IMR-90 (cell line): ENCODE data around the gene SLC15A3. TPM values are rescaled to one million over a fixed set of nuclear protein-coding genes. Genes with fewer than 3 reads are reported as not detected.

ENCODE experiments used
- ATAC-seq: fragments of 200-7000 bp; cut with Tn5 transposase; 2 replicates; pipeline ENCODE4 v1.9.1; 2020; ENCODE audit warnings: low read depth, mild to moderate bottlenecking, moderate library complexity
- BruUV-seq: library from RNA; stranded (reverse); fragments of 400-500 nt; replicated peaks from 2 replicates; lab custom pipeline; 2021; lab: Mats Ljungman, UMichigan
- CTCF ChIA-PET: fragments of 300-600 bp; formaldehyde crosslinking; extraction: SDS; loops from one replicate; lab custom pipeline; 2021; ENCODE audit warnings: antibody characterized with exemption; lab: Yijun Ruan, JAX
- POLR2A ChIA-PET: fragments of 300-600 bp; sonication (Branson Sonifier 250); formaldehyde crosslinking; loops from one replicate; lab custom pipeline; 2022; ENCODE audit warnings: antibody characterized with exemption; ENCODE audit not compliant: unreplicated experiment; lab: Charles Lee
- DNase-seq: peaks from one replicate; pipeline ENCODE4 v3.0.0; 2013
- H2AFZ ChIP-seq: replicated peaks from 2 replicates; pipeline ENCODE3; 2013; ENCODE audit warnings: low read length, mild to moderate bottlenecking; ENCODE audit not compliant: poor library complexity
- H2AK5ac ChIP-seq: 2 replicates; pipeline ENCODE4 v1.6.1; 2013; ENCODE audit warnings: low read depth, low read length, inconsistent platforms
- H2AK9ac ChIP-seq: replicated peaks from 2 replicates; pipeline ENCODE3; 2013; ENCODE audit warnings: mild to moderate bottlenecking, low read depth, low read length, moderate library complexity; ENCODE audit not compliant: poor library complexity
- H2BK120ac ChIP-seq: 2 replicates; pipeline ENCODE4 v1.6.1; 2013; ENCODE audit warnings: low read depth, low read length, inconsistent platforms
- H2BK15ac ChIP-seq: 3 replicates; pipeline ENCODE4 v1.6.1; 2013; ENCODE audit warnings: low read depth, low read length, inconsistent platforms
- H2BK20ac ChIP-seq: 2 replicates; pipeline ENCODE4 v1.6.1; 2013; ENCODE audit warnings: low read depth, mild to moderate bottlenecking, inconsistent platforms, low read length, moderate library complexity
- H2BK5ac ChIP-seq: 2 replicates; pipeline ENCODE4 v1.6.1; 2013; ENCODE audit warnings: mild to moderate bottlenecking, low read depth, low read length, inconsistent platforms; ENCODE audit not compliant: poor library complexity, severe bottlenecking
- H3K14ac ChIP-seq: replicated peaks from 2 replicates; pipeline ENCODE4 v1.6.1; 2013; ENCODE audit warnings: low read depth, low read length, inconsistent platforms
- H3K18ac ChIP-seq: 2 replicates; pipeline ENCODE4 v1.6.1; 2013; ENCODE audit warnings: low read depth, low read length, control low read depth
- H3K23ac ChIP-seq: 2 replicates; pipeline ENCODE4 v1.6.1; 2013; ENCODE audit warnings: low read depth, low read length, inconsistent platforms
- H3K27ac ChIP-seq: 2 replicates; pipeline ENCODE4 v1.5.1; 2013; ENCODE audit warnings: mild to moderate bottlenecking, control low read depth, low read length; ENCODE audit not compliant: insufficient read depth
- H3K27me3 ChIP-seq: 2 replicates; pipeline ENCODE4 v1.6.1; 2013; ENCODE audit warnings: low read length; ENCODE audit not compliant: control insufficient read depth, insufficient read depth
- H3K36me3 ChIP-seq: 2 replicates; pipeline ENCODE4 v1.6.1; 2013; ENCODE audit warnings: low read length, mixed read lengths; ENCODE audit not compliant: control insufficient read depth, insufficient read depth
- H3K4ac ChIP-seq: 2 replicates; pipeline ENCODE4 v1.6.1; 2013; ENCODE audit warnings: low read depth, low read length, inconsistent platforms
- H3K4me1 ChIP-seq: 2 replicates; pipeline ENCODE4 v1.6.1; 2013; ENCODE audit warnings: low read length, mixed read lengths; ENCODE audit not compliant: control insufficient read depth, insufficient read depth
- H3K4me2 ChIP-seq: 2 replicates; pipeline ENCODE4 v1.6.1; 2013; ENCODE audit warnings: low read depth, mild to moderate bottlenecking, control low read depth, low read length, moderate library complexity
- H3K4me3 ChIP-seq: 2 replicates; pipeline ENCODE4 v1.5.1; 2013; ENCODE audit warnings: low read depth, mild to moderate bottlenecking, control low read depth, low read length, moderate library complexity; ENCODE audit not compliant: insufficient read depth
- H3K56ac ChIP-seq: 2 replicates; pipeline ENCODE4 v1.6.1; 2013; ENCODE audit warnings: low read length, inconsistent platforms; ENCODE audit not compliant: insufficient read depth; ENCODE audit errors: extremely low read depth
- H3K79me1 ChIP-seq, 2 experiments: 2 replicates each; pipeline ENCODE4 v1.6.1; 2013; ENCODE audit warnings: low read length in 2 of 2, inconsistent platforms in 1 of 2, low read depth in 1 of 2
- H3K9ac ChIP-seq: 2 replicates; pipeline ENCODE4 v1.6.1; 2013; ENCODE audit warnings: low read depth, low read length, control low read depth
- H3K9me1 ChIP-seq: 2 replicates; pipeline ENCODE4 v1.6.1; 2013; ENCODE audit warnings: low read length, inconsistent platforms; ENCODE audit not compliant: insufficient read depth
- H3K9me3 ChIP-seq: 2 replicates; pipeline ENCODE4 v1.6.1; 2013; ENCODE audit warnings: low read length; ENCODE audit not compliant: control insufficient read depth, insufficient read depth
- H4K20me1 ChIP-seq: 2 replicates; pipeline ENCODE4 v1.6.1; 2013; ENCODE audit warnings: low read length, inconsistent platforms; ENCODE audit not compliant: insufficient read depth
- H4K5ac ChIP-seq: 2 replicates; pipeline ENCODE4 v1.6.1; 2013; ENCODE audit warnings: mild to moderate bottlenecking, low read depth, low read length, control low read depth
- H4K8ac ChIP-seq, 2 experiments: 2 replicates each; pipeline ENCODE4 v1.6.1; 2013; ENCODE audit warnings: low read depth in 2 of 2, low read length in 2 of 2, control low read depth in 1 of 2, inconsistent platforms in 1 of 2
- H4K91ac ChIP-seq: 2 replicates; pipeline ENCODE4 v1.6.1; 2013; ENCODE audit warnings: low read depth, low read length, inconsistent platforms; ENCODE audit not compliant: insufficient read depth
- BHLHE40 ChIP-seq: fragments of 150-350 bp; IDR thresholded peaks from 2 replicates; pipeline ENCODE4 v1.6.1; 2016; ENCODE audit warnings: mild to moderate bottlenecking, low read depth, low read length
- CEBPB ChIP-seq: IDR thresholded peaks from 2 replicates; pipeline ENCODE4 v1.6.1; 2012; ENCODE audit warnings: low read depth, low read length, improper control_type of control experiment
- CHD1 ChIP-seq: IDR thresholded peaks from 2 replicates; pipeline ENCODE4 v1.6.1; 2012; ENCODE audit warnings: low read depth, low read length, improper control_type of control experiment
- FOS ChIP-seq: fragments of 150-350 bp; IDR thresholded peaks from 2 replicates; pipeline ENCODE4 v1.6.1; 2016; ENCODE audit warnings: low read depth, low read length
- MAFK ChIP-seq: IDR thresholded peaks from 2 replicates; pipeline ENCODE4 v1.6.1; 2012; ENCODE audit warnings: low read depth, low read length, improper control_type of control experiment
- MAZ ChIP-seq: IDR thresholded peaks from 2 replicates; pipeline ENCODE4 v1.6.1; 2012; ENCODE audit warnings: low read depth, mild to moderate bottlenecking, low read length, improper control_type of control experiment, moderate library complexity, borderline replicate concordance
- MXI1 ChIP-seq: IDR thresholded peaks from 2 replicates; pipeline ENCODE4 v1.6.1; 2012; ENCODE audit warnings: low read depth, mild to moderate bottlenecking, low read length, moderate library complexity, borderline replicate concordance
- NFE2L2 ChIP-seq: fragments of 150-350 bp; IDR thresholded peaks from 2 replicates; pipeline ENCODE4 v1.6.1; 2016; ENCODE audit warnings: low read depth, mild to moderate bottlenecking, low read length
- POLR2A ChIP-seq: IDR thresholded peaks from 2 replicates; pipeline ENCODE4 v1.6.1; 2012; ENCODE audit warnings: mild to moderate bottlenecking, low read depth, low read length
- RAD21 ChIP-seq: IDR thresholded peaks from 2 replicates; pipeline ENCODE4 v1.6.1; 2012; ENCODE audit warnings: low read length, improper control_type of control experiment
- RCOR1 ChIP-seq: IDR thresholded peaks from 2 replicates; pipeline ENCODE4 v1.6.1; 2012; ENCODE audit warnings: mild to moderate bottlenecking, low read length, improper control_type of control experiment; ENCODE audit not compliant: insufficient replicate concordance
- RFX5 ChIP-seq: IDR thresholded peaks from 2 replicates; pipeline ENCODE4 v1.8.0; 2012; ENCODE audit warnings: low read depth, mild to moderate bottlenecking, low read length, moderate library complexity
- SMC3 ChIP-seq: fragments of 150-350 bp; IDR thresholded peaks from 2 replicates; pipeline ENCODE4 v1.6.1; 2016; ENCODE audit warnings: low read depth, mild to moderate bottlenecking, antibody characterized with exemption, low read length, moderate library complexity
- WGBS, 2 experiments: methylation state at CpG; one replicate each; pipeline versions ENCODE4 v1.1.5 to v1.1.7; 2013; ENCODE audit warnings: missing lambda C conversion rate in 2 of 2; ENCODE audit not compliant: insufficient read length in 1 of 2; ENCODE audit errors: extremely low coverage in 2 of 2; 5-methylcytosine and 5-hydroxymethylcytosine counted together
- dilution Hi-C: fragments of 300-500 bp; cut with HindIII; formaldehyde crosslinking; loops from one replicate; pipeline ENCODE4 v1.14.3; 2018; ENCODE audit warnings: low sequenced_read_pairs; ENCODE audit not compliant: unreplicated experiment
- in situ Hi-C: fragments of 300-500 bp; cut with MboI; formaldehyde crosslinking; loops from 3 replicates; pipeline ENCODE4 v1.14.3; 2019; ENCODE audit warnings: low sequenced_read_pairs, inconsistent platforms, mixed read lengths
- intact Hi-C: fragments of 100-400 bp; cut with micrococcal nuclease; formaldehyde crosslinking; loops from 2 replicates; pipeline ENCODE4 v1.10.0; 2022
- polyA plus RNA-seq, 3 experiments: library from polyadenylated mRNA; depleted of rRNA; stranded (reverse); fragments of >200 nt; gene quantifications; 2 replicates each; pipeline ENCODE4 v1.2.3, GENCODE V29; 2012; ENCODE audit warnings: low replicate concordance in 1 of 3
- total RNA-seq: library from RNA; depleted of rRNA; stranded (reverse); fragments of >200 nt; gene quantifications from 2 replicates; pipeline ENCODE4 v1.2.3, GENCODE V29; 2012
- TF ChIP-seq, protein P1 (sequence below): conservative IDR thresholded peaks from 2 replicates; pipeline ENCODE4 v1.5.1; 2012; ENCODE audit warnings: mild to moderate bottlenecking, low read depth, low read length, improper control_type of control experiment
- TF ChIP-seq, protein P2 (sequence below): fragments of 150-350 bp; IDR thresholded peaks from 2 replicates; pipeline ENCODE4 v1.6.1; 2016; ENCODE audit warnings: low read depth, mild to moderate bottlenecking, low read length, moderate library complexity, borderline replicate concordance
- TF ChIP-seq, protein P3 (sequence below): fragments of 150-350 bp; IDR thresholded peaks from 2 replicates; pipeline ENCODE4 v1.6.1; 2017; ENCODE audit warnings: mild to moderate bottlenecking, antibody characterized with exemption, low read length, low read depth

SLC15A3 gene
- total and polyA plus RNA-seq, 2 of the 4 experiments (the other 2 are of a cell fraction): 3.2 to 4.4 TPM

DNA sequence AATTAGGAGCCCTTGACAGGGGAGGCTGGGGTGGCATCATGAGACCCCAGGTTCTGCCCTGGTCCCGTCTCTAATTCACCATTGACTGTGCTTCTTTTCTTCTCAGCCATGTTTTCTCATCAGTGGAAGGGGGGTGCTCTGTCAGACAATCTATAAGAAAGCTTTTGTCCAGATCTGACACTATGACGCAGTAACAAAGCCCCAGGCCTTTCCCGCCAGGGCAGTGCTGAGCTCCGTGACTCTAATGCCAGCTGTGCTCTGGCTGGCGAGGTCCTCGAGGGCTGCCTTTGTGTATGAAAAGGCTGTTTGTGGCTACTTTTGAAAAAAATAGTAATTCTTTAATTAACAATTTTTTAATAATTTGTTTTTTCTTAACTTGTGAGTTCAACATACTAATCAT, 22.8 kb upstream of the SLC15A3 start:
- intact Hi-C loops: no loop called here
- POLR2A ChIA-PET: no interaction called here
- Histone ChIP-seq H3K4me2 (no peak overlapping the region), H3K79me1 (no peaks in the 10 kb centered on the region), H3K4me3 (no peak overlapping the region), H3K27ac (no peak overlapping the region), H2BK120ac (no peak overlapping the region), H3K27me3 (peaks cover 46% of the 10 kb centered on the region), H2AK9ac (no peak overlapping the region), H2BK20ac (no peak overlapping the region), H3K18ac (no peak overlapping the region), H2BK5ac (no peak overlapping the region), H4K5ac (no peak overlapping the region), H4K8ac (no peak overlapping the region), H3K9me1 (no peaks in the 10 kb centered on the region; the same call in 1 of the 2 replicates), H3K56ac (no peak overlapping the region), H3K4ac (no peak overlapping the region), H3K36me3 (no peaks in the 10 kb centered on the region), H4K20me1 (no peaks in the 10 kb centered on the region), H3K9me3 (no peaks in the 10 kb centered on the region), H2AK5ac (no peak overlapping the region), H2AFZ (no peak overlapping the region), H3K4me1 (no peaks in the 10 kb centered on the region; the same call in 1 of the 2 replicates), H3K9ac (no peak overlapping the region), H3K23ac (no peak overlapping the region), H2BK15ac (no peak overlapping the region), H3K14ac (no peak overlapping the region), H4K91ac (no peak overlapping the region)
- dilution Hi-C loops: no loop called here
- in situ Hi-C loops: no loop called here
- ATAC-seq (no peak), DNase-seq (no peak)
- CTCF ChIA-PET: no interaction called here
- BruUV-seq: no TSS peak
- TF ChIP-seq CHD1 (no peak), RAD21 (no peak), POLR2A (no peak), NFE2L2 (no peak), BHLHE40 (no peak), MAZ (no peak), RCOR1 (no peak), FOS (no peak), SMC3 (no peak), RFX5 (no peak), CEBPB (no peak), MXI1 (no peak), MAFK (no peak)
- TF ChIP-seq, protein P1, sequence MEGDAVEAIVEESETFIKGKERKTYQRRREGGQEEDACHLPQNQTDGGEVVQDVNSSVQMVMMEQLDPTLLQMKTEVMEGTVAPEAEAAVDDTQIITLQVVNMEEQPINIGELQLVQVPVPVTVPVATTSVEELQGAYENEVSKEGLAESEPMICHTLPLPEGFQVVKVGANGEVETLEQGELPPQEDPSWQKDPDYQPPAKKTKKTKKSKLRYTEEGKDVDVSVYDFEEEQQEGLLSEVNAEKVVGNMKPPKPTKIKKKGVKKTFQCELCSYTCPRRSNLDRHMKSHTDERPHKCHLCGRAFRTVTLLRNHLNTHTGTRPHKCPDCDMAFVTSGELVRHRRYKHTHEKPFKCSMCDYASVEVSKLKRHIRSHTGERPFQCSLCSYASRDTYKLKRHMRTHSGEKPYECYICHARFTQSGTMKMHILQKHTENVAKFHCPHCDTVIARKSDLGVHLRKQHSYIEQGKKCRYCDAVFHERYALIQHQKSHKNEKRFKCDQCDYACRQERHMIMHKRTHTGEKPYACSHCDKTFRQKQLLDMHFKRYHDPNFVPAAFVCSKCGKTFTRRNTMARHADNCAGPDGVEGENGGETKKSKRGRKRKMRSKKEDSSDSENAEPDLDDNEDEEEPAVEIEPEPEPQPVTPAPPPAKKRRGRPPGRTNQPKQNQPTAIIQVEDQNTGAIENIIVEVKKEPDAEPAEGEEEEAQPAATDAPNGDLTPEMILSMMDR: no peak
- TF ChIP-seq, protein P2, sequence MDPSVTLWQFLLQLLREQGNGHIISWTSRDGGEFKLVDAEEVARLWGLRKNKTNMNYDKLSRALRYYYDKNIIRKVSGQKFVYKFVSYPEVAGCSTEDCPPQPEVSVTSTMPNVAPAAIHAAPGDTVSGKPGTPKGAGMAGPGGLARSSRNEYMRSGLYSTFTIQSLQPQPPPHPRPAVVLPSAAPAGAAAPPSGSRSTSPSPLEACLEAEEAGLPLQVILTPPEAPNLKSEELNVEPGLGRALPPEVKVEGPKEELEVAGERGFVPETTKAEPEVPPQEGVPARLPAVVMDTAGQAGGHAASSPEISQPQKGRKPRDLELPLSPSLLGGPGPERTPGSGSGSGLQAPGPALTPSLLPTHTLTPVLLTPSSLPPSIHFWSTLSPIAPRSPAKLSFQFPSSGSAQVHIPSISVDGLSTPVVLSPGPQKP: no peak
- TF ChIP-seq, protein P3, sequence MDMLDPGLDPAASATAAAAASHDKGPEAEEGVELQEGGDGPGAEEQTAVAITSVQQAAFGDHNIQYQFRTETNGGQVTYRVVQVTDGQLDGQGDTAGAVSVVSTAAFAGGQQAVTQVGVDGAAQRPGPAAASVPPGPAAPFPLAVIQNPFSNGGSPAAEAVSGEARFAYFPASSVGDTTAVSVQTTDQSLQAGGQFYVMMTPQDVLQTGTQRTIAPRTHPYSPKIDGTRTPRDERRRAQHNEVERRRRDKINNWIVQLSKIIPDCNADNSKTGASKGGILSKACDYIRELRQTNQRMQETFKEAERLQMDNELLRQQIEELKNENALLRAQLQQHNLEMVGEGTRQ: no peak
- WGBS, 2 experiments: 90% methylated on average over 2 of the region's 6 CpGs; no CpG with 5 or more reads in 1 of the 2 experiments
